GM13976 (cell line): ENCODE measurements around the gene TIAM1.

ENCODE experiments used
- DNase-seq: peaks from one replicate; pipeline ENCODE4 v3.0.0; 2012; ENCODE audit warnings: low spot score
- CTCF ChIP-seq: IDR thresholded peaks from 2 replicates; pipeline ENCODE4 v1.5.1; 2012; ENCODE audit warnings: borderline replicate concordance, mild to moderate bottlenecking; ENCODE audit not compliant: insufficient read depth; ENCODE audit errors: extremely low read depth, missing control alignments, control extremely low read depth
- in situ Hi-C: fragments of 300-500 bp; cut with MboI; formaldehyde crosslinking; loops from one replicate; pipeline ENCODE4 v1.12.0; 2022; ENCODE audit warnings: low sequenced_read_pairs, mixed read lengths, inconsistent platforms; ENCODE audit not compliant: unreplicated experiment

TIAM1 gene

GRCh38 chr21:31185663-31186062 is 158.4 kb downstream of the TIAM1 start:
- TF ChIP-seq CTCF, result no peak
- in situ Hi-C loops, result no loop called here
- no peak for DNase-seq

- in situ Hi-C loops, result loop anchor here (5.0 kb wide), 1 partner anchor 88 kb away; no protein-coding TSS in a partner anchor
- TF ChIP-seq CTCF, result no peak
- DNase-seq, result no peak
Measured at GRCh38 chr21:31184876-31185275, 159.2 kb downstream of the TIAM1 start.

DNA sequence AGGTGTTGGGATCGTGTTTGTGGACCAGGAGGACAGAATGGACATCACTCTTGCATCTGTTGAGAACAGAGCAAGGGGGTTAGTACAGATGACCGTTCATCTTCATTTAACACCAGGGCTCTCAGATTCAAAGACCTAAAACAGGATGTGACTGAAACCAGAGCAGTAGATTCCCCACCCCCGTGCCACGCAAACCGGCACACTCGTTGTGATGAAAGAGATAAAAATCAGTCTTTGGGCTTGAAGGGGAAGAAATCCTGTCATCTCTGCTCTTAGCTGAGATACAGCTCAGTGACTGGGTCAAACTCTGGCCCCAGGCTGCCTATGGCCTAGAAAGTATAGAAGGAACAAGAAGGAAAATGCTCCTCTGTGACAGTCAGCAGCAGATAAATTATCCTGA is 159.6 kb downstream of the TIAM1 start:
- in situ Hi-C loops, result loop anchor here (5.0 kb wide), 1 partner anchor 87 kb away; no protein-coding TSS in a partner anchor
- no peak for DNase-seq
- no peak for TF ChIP-seq CTCF

DNA sequence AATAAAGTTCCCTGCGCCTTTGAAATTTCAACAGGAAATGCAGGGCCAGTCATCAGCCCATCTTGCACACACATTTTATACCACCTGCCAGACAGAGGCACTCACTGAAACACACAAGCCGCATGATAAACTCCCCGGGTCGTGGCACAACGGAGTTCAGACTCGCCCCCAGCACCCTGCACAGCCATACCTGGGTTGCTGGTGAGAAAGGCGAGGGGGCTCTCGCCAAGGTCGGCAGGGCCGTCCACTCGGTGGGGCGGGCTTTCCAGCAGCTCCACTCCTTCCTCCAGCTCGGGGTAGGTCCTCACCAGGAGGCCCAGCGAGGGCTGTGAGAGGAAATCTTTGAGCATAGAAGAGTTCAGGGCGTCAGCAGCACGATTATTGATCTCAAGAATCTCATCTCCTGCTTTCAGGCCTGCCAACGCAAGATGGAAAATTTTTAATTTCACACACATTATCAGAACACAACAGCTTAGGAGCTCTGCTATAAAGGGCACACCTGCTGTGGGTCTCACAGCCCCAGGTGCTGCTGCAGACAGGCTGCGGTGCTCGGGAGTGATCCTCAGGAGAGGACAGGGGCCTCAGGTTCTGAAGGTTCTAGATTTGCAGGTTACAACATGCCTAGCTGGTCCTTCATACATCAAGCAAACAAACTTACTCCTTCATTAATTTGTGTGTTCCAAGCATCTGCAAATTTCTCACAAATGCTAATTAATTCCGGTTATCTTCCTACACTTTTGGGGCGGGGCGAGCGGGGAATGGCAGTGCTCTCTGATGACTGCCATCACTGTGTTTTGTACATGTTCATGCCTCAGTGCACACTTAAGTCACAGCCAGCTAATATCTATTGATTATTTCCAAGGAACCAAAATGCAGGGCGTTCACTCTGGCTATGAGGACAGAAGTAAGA is 161.6 kb downstream of the TIAM1 start:
- no peak for DNase-seq
- no peak for TF ChIP-seq CTCF
- in situ Hi-C loops, result loop anchor here (5.0 kb wide), 1 partner anchor 85 kb away; no protein-coding TSS in a partner anchor

GRCh38 chr21:31181082-31181750 is 162.8 kb downstream of the TIAM1 start:
- in situ Hi-C loops, result loop anchor here (5.0 kb wide), 1 partner anchor 84 kb away; no protein-coding TSS in a partner anchor
- no peak for DNase-seq
- TF ChIP-seq CTCF, result no peak

DNA sequence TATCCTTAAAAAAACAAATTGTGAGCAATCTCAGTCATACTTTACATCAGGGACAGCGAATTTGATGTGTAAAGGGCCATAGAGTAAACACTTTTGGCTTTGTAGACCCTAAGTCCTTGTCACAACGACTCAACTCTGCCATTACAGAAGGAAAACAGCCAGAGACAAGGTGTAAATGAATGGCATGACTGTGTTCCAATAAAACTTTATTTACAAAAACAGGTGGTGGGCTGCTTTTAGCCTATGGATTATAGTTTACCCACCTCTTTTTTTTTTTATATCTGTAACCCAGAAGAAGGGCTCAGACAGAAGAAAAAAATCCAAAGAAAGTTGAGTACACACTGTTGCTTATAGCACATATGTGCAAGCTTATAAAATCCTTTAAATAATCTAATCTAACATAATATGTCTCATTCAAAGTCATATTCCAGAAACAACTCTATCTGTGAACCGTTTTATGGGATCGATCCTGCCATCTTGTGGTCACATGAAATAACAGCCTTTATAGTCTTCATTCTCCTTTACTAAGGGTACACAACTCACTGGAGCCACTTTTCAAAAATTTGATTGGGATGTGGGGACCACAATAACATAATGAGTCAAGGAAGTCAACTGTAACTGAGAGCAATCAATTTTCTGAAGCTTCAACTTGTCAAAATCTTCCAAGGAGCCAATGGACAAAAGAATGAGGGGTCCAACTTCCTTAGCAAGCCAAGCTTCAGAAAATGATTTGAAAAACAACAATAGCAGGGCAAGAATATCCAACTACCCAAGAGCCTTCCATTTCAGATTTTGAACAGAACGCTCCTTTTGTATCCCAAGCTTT is 163.6 kb downstream of the TIAM1 start:
- in situ Hi-C loops, result loop anchor here (5.0 kb wide), 1 partner anchor 83 kb away; no protein-coding TSS in a partner anchor
- peak; percentile 48 for DNase-seq
- peak; percentile 26 for TF ChIP-seq CTCF
